H1 (cell line): ENCODE measurements around the gene DNTTIP2. TPM values are rescaled to one million over a fixed set of nuclear protein-coding genes. Genes with fewer than 3 reads are reported as not detected.

ENCODE experiments used
- ASH2L ChIP-seq: fragments of 200-600, 300-600 bp; sonication (generic); IDR thresholded peaks from one replicate; pipeline ENCODE4 v1.7.1; 2017; ENCODE audit warnings: low read length
- HDAC2 ChIP-seq, 2 experiments: fragments of 300-600 bp in 1 of 2; sonication (generic) in 1 of 2; IDR thresholded peaks; 2 replicates each; pipeline ENCODE4 v1.6.1; 2011 to 2012; ENCODE audit warnings: low read depth in 2 of 2, low read length in 2 of 2, mild to moderate bottlenecking in 2 of 2, moderate library complexity in 2 of 2, borderline replicate concordance in 1 of 2, inconsistent platforms in 1 of 2
- MAX ChIP-seq: IDR thresholded peaks from 2 replicates; pipeline ENCODE4 v1.6.1; 2012; ENCODE audit warnings: inconsistent platforms
- NANOG ChIP-seq: IDR thresholded peaks from 2 replicates; pipeline ENCODE4 v1.6.1; 2011; ENCODE audit warnings: low read length, low read depth, mild to moderate bottlenecking, inconsistent platforms; ENCODE audit not compliant: insufficient read depth, poor library complexity, severe bottlenecking
- POLR2AphosphoS5 ChIP-seq: IDR thresholded peaks from 2 replicates; pipeline ENCODE4 v1.6.1; 2011; ENCODE audit warnings: low read depth, low read length
- RBBP5 ChIP-seq: IDR thresholded peaks from 2 replicates; pipeline ENCODE4 v1.7.1; 2012; ENCODE audit warnings: low read depth, mild to moderate bottlenecking, inconsistent platforms, low read length, moderate library complexity, borderline replicate concordance
- SAP30 ChIP-seq: fragments of 300-600 bp; sonication (generic); IDR thresholded peaks from 2 replicates; pipeline ENCODE4 v1.7.1; 2012; ENCODE audit warnings: low read length, moderate library complexity, mild to moderate bottlenecking, inconsistent platforms; ENCODE audit not compliant: insufficient read depth, insufficient replicate concordance
- SP2 ChIP-seq: IDR thresholded peaks from 2 replicates; pipeline ENCODE4 v1.6.1; 2012; ENCODE audit warnings: mild to moderate bottlenecking, low read length, inconsistent platforms
- SRF ChIP-seq: IDR thresholded peaks from 2 replicates; pipeline ENCODE4 v1.6.1; 2011; ENCODE audit warnings: mild to moderate bottlenecking, low read depth, low read length, moderate library complexity
- polyA plus RNA-seq, 7 experiments: library from polyadenylated mRNA; depleted of rRNA in 3 of 7; stranded (reverse) in 5 of 7; unstranded in 2 of 7; fragments of >200 nt in 5 of 7; fragments of 200-250 nt in 2 of 7; gene quantifications; 1 replicate in 5 of 7; 2 replicates in 1 of 7; 4 replicates in 1 of 7; pipeline versions ENCODE4 v1.2.1 to v1.2.3, GENCODE V29; 2011 to 2013; ENCODE audit warnings: missing spikeins in 2 of 7, mixed read lengths in 2 of 7
- total RNA-seq: library from RNA; stranded (reverse); fragmentation: NEBNext Ultra II Directional; extraction: Animal tissue kit (Norgen Biotek cat#: 25700); gene quantifications from 2 replicates; pipeline ENCODE4 v1.2.1, GENCODE V29; 2021

DNTTIP2 gene
- total and polyA plus RNA-seq, 2 of the 8 experiments (the other 6 are each of a cell fraction or from before 2014, with no cell fraction given), result 6.3 to 80.4 TPM

GRCh38 chr1:93878889-93879586, at the start of gene DNTTIP2 (continued):
- TF ChIP-seq SAP30 (peak; percentile 48), MAX (peak; percentile 75), ASH2L (peak; percentile 85), POLR2AphosphoS5 (peak; percentile 97), SRF (peak; percentile 60), RBBP5 (peak; percentile 82; the same call in 1 of the 2 replicates), NANOG (no peak), SP2 (no peak), HDAC2 (IDR thresholded peaks at IDR 0.05; ENCODE audit: borderline replicate concordance in 1 of 2, low read depth in 2 of 2, low read length in 2 of 2) (peak in 1 of 2 experiments; percentile 94; a peak in 1 of 4 replicates)
- TF ChIP-seq, all 59 proteins: peak for 25
